Stimulated activated CD8-positive, alpha-beta memory T cell treated with anti-CD3 and anti-CD28 coated beads, Interleukin-12 subunit alpha, Interleukin-12 subunit beta, amount 100 ng/mL, for 1 hour (primary cell): ENCODE results near the gene SNRPD3.
"Not testable (repeated sequence)": the region's sequence is repeated elsewhere in the genome, so short reads cannot be mapped to it uniquely, and the experiment has no call there.

Experiments
- DNase-seq: peaks from one replicate; pipeline ENCODE4 v3.0.0-alpha.2; 2020; ENCODE audit warnings: low read depth

SNRPD3 gene

DNA sequence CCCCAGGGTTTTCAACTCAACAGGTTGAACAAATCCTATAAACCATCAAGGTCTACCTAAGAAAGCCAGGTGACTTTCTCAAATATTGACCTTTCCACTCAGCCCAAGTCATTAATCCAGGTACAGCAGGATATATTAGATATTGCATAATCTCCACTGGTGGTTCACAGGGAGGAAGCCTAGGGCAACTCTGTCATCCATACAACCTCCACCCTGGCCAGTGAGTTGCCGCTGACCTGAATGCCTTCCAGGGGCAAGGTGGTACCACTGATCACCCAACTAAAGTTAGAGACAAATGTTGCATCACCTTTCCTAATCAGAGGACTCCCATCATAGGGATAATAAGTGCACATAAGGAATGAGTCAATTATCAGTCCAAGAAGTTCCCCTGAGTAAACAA, 23.7 kb upstream of the SNRPD3 start:
- DNase-seq: no peak

DNA sequence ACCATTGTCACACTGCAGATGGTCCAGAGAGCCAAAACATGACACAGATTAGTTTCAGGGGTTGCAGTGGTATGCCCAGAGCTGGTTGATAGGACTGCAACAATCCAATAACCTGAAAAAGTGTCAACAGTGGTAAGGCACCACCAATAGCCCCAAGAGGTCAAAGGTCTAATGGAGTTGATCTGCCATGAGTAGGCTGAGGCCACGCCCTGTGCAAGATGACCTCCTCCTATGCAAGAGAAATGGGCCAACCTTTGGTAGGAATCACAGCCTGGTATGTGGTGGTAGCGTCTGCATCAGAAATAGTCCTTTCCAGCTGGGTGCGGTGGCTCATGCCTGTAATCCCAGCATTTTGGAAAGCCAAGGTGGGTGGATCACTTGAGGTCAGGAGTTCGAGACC, 20.5 kb upstream of the SNRPD3 start:
- no peak for DNase-seq

DNA sequence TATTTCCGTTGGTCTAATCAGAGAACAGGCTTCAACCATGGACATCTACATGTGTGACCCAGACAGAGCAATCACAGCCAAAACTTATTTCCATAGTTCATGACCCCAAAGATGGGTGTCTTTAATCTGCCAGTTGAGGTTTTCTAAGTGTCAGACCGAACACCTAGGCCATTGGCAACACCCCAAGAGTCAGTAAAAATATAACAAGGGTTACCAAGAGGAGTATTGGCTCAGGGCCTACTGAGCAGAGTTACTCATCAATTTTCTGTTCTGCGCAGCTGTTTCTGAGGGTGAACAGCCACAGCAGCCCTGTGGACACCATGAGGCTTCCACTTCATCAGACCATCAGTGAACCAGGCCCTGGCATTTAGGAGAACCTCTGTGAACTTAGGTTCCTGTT, 19.7 kb upstream of the SNRPD3 start:
- DNase-seq: no peak

DNA sequence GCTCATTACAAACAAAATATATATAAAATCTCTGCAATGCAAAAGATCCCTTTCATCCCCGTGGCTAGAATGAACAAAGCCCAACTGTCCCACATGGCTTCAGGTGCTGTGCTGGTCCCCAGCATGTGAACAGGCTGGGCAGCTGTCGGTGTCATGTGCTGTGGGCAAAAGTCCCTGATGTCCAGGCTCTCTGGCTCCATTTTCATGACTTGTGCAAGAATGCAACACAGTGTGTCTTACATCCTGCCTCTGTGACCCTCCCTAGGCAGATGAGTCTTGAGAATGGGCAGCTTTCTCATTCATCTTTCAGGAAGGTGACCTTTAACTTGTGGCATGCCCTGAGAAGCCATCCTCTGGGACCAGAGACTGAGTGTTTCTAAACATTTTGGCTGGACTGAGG, 15.3 kb upstream of the SNRPD3 start:
- DNase-seq: no peak

DNA sequence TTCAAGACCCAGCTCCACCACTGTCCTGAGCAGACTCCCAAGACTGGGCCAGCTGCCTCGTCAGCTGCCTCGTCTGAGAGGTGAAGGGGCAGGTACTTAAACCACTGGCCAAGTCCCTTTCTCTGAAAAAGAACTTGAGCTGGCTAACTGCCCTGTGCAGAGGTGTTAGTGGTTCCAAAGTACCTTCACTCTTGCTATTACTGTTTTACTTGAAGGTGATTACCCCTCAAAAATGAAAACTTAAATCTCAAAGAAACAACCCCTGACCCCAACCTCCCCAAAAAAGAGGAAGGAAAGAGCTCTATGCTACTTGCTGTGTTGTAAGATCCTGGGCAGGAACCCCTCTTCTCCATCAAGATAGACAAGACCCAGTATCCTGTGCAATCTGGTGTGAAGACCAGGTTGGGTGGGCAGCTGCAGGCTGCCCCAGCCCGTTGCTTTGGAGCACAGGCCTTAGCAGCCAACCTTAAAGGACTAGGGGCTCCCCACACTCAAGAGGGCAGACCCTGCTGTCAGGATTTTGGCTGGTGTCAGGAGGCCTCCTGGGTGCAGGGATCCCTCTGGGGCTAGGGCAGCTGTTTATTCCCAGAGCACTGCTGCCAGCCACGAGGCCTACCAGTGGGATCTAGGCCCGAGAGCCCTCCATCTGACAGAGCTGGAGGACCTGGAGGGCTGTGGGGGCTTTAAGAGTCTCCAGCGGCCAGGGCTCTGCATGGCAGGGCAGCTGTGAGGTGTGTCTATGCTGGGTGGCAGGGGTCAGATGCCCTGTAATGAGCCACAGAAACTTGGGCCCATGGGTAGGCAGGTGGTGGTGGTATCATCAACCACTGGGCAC, 13.9 kb upstream of the SNRPD3 start:
- no peak for DNase-seq

DNA sequence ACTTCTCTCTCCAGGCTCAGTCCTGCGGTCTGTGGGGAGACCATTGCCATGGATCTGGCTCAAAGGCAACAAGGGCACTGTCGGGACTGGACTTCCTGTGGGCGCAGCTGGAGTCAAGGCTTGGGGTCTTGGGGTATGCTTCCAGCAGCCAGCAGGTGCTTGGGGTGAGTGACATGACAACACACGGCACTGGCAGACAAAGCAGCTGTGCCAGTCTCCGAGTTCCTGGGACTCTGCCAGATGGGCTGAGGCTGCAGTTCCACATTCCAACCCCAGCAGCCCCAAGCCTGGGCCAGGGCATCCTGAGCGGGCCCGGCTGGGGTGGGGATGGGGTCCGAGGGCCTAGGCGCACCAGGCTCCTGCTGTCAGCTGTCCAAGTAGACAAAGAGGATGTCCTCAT, 13.2 kb upstream of the SNRPD3 start:
- no peak for DNase-seq

DNA sequence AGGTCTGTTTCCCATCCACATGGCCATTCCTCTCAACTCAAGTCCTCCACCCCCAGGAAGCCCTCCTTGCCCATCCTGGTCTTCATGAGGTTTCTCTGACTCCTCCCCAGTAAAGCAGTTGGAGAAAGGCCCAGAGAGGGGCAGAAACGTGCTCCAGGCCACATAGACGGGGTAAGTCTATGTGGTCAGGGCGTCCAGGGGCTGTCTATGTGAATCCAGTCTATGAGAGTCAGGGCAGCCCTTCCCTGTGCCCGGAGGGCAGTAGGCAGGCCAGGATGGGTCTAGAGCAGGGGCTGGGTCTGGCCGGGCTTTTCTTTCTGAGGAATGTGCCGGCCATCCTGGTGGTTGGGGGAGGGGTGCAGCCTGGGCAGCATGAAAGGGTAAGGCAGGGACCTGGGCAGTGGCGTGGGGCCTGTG, 12.6 kb upstream of the SNRPD3 start:
- no peak for DNase-seq

DNA sequence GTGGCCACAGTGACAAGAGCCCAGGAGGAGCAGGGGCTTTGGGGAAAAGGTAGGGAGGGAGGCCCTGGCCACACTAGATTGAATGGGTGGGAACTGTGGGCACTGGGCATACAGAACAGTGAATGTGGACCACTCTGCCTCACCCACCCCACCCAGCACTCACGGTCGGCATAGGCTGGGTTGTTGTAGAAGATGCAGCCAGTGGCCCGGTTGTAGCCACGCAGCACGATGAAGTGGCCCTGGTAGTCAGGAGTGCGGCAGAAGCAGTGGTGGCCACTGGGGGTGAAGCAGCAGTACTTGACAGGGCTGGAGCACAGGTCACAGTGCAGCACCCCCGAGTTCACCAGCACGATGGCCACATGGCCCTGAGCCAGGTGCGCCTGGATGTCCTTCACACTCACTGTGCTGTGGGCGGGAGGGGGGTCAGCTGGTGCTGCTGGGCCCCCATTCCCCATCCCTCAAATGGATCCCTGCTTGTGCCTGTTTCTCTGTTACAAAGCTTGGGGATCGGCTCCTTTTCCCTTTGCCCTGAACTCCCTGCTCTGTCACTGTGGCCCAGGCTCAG, 12.0 kb upstream of the SNRPD3 start:
- DNase-seq: no peak

DNA sequence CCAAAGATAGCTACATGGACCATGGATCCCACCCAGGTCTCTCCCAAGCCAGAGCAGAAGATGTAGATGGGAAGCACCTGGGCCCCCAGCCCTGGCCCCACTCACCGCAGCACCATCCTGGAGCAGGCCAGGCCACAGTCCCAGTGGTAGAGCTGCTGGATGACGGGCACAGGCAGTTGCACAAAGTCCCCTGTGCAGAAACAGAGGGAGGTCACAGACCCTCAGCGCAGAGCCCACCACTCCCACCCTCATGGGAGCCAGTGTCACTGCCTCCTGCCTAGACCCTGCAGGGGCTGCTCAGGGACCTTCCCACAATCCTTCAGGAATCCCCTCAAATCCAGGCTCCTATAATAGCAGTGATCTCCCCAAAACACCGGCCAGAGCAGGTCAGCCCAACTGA, 7.0 kb upstream of the SNRPD3 start:
- no peak for DNase-seq

DNA sequence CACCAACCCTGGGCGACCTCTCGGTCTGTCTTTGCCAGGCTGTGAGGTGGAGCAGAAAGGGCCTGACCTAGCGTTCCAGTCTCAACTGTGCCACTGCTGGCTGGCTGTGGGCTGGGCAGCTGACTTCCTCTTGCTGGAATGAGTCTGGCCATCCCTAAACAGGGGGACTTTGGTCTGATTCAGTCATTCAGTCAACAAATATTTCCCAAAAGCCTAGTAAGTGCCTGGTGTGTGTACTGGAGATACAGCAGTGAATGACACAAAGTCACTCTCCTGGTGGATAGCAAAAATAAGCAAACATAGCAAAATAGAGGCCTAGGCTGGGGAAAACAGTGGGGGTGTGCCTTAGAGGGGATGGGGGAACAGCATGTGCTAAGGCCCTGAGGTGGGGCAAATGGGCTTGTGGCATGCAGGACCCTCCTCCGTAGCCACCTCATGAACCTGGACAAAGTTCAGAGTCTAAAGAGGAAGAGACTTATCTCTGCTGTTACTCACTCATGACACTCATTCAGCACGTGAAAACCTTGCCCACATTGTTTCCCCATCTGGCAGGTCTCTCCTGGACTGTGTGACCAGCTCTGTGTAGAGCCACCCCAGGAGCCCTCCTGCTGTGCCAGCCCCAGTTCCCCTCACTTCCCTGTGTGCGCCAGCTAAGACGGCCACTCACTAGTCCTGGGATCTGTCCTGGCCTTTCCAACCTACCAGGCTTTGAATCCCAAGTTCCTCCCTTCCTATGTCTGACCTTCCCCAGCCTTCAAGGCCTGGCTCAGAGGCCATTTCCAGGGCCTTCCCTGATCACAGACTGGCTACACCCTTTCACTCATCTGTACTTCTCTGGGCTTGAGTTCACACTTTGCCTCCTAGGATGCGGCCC, 5.5 kb upstream of the SNRPD3 start:
- DNase-seq: no peak

DNA sequence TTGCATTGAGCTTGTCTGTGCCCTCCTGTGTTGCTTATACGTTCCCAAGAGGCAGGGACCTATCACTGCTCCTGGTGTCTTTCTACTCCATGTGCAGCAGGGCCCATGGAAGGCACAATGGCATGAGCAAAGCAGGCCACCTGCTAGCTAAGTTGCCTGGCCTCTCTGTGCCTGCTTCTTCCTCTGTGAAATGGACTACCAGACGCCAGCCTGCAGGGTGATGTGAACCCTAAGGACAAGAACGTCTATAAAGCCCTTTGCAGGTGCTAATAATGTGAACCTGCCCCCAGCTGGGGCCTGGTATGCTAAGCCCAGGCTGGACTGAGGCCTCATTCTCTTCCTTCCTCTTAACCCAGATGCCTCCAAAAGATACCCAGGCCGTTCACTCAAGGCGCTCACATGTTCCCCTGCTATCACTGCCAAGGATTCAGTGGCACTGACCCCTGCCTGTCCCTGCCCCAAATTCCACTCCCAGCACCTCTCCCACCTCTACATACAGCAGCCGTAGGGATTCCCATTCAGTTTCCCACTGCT, 4.8 kb upstream of the SNRPD3 start:
- DNase-seq: no peak

DNA sequence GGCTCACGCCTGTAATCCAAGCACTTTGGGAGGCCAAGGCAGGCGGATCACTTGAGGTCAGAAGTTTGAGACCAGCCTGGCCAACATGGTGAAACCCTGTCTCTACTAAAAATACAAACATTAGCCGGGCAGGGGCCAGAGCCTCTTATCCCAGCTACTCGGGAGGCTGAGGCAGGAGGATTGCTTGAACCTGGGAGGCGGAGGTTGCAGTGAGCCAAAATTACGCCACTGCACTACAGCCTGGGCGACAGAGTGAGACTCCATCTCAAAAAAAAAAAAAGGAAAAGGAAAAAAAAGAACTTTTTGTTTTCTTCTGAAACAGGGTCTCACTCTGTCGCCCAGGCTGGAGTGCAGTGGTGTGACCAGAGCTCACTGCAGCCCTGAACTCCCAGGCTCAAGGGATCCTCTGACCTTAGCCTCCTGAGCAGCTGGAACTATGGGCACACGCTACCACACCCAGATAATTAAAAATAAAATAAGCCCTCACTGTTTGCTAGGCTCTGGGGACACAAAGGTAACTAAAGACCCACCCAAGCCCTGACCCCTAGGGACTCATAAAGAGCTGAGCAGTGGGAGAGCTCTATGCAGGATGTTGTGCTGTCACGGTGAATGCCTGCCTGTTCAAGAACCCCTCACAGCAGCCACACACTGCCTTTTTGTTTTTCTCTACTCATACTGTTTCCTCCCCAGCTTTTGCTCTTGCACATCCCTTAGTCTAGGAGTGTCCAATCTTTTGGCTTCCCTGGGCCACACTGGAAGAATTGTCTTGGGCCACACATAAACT, 3.1 kb upstream of the SNRPD3 start:
- DNase-seq: not testable (repeated sequence)

DNA sequence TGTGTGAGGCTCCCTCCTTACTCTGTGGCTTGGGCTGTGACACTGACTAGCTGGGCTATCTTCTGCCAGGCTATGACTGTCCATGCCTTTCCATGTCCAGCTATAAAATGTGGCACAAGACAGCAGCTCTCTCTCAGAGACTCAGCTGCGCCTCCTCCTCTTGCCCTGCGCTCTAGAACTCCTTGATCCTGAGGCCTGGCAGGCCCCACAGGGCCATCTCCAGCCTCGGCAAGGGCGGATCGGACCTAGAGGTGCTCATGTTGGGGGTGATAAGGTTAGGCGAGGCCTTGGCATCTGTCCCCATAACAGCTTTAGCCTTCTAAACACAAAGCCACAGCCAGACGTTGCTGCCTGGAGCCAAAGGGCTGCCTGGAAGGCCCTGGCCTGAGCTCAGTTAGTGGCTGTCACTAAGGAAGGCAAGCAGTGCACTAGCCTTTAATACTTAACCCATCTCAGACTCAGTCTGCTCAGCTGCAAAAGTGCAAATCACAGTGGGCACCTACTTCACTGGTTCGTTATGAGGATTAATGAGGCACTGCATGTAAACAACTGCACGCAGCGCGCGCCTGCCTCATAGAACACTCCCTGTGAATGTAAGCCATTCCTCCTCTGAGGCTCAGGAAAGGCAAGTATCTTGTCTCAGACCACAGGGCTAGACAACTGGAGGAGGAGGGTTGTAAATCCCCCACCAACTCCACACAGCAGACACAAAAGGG, 2.0 kb upstream of the SNRPD3 start:
- DNase-seq: no peak

DNA sequence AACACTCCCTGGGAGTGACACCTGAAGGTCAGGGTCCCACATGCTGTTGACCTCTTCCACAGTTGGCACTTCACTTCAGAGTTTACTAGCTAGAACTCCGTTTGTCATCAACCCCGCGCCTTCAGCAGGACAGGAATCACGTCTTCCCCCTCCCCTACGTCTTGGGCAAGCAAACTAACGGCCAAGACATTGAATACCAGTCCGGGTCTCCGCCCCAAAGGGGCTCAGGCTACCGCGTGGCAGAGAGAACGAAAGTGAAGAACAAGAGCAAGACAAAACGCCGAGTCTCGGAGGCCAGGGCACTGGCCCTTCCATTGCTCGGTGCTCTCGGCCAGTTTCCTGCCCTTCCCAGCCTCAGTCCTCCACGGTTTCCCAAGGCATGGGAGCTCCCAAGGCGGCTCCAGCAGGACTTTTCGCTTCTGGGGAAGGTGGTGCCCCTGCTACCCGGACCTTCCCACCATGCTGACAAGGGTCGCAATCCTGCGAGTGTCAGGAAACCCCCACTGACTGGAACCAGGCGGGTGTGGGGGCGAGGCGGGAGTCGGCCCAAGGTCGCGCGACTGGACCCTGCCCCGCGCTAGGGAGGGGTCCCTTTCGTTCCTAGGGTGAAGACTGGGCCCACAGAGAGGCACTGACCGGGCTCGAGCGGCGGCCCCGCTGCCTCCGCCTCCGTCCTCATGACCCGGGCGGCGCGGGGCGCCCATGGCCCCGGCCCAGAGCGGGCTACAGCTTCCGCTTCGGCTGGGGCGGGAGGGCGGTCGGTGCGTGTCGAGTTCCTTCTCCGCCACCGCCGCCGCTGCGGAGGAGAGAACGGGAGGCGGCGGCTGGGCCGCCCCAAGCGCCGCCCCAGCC, 1.3 kb upstream of the SNRPD3 start, which contains the start of gene GUCD1:
TSS of gene GUCD1 (minus strand) at position 826 of the 852 bp plus-strand sequence. CDS start at position 679, 147 bp downstream.
- DNase-seq: no peak

DNA sequence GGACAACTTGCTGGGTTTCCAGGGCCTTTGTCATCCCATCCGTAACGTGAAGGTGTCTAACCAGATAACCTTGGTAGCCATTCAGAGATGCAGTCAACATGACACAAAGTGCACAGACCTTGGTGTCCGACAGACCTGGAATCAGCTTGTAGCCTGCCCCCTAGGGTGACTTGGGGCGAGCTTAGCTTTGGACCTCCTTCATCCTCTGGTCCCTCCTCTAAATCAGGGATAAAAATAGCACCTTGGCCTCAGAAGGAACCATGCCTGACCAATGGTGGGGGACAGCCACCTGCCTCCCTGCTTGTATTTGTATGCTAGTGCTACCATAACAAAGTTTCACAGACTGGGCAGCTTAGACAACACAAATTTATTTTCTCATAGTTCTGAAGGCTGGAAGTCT, 3.7 kb downstream of the SNRPD3 start:
- no peak for DNase-seq

DNA sequence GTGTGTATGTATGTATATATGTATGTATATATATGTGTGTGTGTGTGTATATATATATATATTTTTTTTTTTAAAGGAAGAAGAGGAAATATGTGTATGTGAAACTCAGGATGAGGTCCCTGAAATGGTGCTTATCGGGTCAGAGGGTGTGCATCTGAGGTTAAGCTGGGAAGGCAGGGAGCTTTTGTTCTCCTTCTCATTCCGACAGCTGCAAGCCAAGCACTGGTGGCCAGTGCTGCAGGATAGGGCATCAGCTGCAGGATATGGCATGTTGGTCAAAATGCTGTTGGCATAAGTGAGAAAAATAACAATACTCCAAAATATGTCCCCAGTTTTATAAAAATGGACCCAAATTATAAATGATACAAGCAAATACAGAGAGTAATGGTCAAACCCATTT, 7.4 kb downstream of the SNRPD3 start:
- DNase-seq: no peak

DNA sequence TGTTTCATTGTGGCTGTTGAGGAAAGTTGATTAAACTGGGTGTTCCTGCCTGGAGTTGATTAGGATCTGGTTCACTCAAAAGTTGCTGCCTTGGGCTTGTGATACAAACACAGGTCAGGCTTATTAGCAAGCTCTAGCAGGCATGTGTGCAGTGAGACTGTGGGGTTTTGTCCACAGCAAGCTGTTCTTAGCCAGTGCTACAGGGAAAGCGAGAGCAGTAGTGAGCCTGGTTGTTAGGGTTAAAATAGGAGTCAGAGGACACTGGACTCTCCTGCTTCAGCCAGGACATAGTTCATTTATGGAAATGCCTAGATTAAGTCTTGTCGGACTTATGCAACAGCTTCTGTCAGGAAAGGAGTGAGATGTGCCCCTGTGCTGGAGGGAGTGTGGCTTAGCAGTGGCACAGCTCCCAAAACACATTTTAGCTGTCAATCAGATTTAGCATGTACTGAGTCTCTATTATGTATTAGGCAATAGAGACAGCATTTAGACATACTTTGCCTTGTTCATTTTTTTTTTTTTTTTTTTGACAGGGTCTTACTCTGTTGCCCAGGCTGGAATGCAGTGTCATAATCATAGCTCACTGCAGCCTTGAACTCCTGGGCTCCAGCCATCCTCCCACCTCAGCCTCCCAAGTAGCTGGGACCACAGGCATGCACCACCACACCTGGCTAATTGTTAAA, 8.7 kb downstream of the SNRPD3 start:
- DNase-seq: no peak

DNA sequence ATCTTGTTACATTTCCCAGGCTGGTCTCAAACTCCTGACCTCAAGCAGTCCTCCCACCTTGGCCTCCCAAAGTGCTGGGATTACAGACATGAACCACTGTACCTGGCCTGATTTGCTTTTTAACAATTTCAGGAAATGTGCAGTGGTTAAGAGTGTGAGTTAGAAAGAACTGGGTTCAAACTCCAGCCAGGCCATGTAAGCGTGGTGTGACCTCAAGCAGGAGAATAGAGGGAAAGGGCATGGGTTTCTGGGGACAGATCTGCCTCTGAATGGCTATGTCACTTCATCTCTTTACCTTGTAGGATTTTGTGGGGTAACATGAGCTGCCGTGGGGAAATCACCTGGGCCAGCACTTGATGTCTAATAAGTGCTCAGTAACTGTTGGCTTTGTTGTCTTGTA, 9.3 kb downstream of the SNRPD3 start:
- no peak for DNase-seq

DNA sequence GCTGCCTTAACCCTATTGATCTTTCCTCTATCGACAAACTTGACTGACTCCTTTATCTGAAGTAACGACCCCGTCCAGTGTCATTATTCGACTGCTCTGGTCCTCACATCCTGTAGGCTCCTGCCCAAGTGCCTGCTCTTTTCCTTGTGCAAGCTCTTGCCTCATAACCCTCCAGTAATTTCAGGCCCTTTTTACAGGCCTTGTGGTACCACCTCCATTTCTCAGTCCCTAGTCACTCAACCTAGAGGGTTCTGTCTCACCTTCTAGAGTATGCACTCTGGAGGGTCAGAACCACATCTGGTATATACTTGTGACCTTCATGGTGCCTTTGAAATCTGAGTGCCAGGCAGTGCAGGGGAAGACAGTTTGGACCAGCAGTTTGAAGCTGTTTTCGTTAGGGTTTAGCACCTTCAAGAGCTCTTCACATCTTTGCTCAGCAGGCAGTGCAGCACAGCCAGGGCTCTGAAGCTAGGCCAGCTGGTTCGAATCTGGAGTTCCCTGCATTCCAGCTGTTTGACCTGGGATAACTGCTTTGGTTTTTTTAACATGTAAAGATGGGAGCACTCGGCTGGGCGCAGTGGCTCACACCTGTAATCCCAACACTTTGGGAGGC, 11.2 kb downstream of the SNRPD3 start:
- no peak for DNase-seq
